ENCODE measurements around the gene PCED1B.

The PCED1B gene

GRCh38 chr12:47067771-47068431, 11.5 kb upstream of the PCED1B start:
- DNase-seq (ENCODE audit: low read depth) = no peak

DNA sequence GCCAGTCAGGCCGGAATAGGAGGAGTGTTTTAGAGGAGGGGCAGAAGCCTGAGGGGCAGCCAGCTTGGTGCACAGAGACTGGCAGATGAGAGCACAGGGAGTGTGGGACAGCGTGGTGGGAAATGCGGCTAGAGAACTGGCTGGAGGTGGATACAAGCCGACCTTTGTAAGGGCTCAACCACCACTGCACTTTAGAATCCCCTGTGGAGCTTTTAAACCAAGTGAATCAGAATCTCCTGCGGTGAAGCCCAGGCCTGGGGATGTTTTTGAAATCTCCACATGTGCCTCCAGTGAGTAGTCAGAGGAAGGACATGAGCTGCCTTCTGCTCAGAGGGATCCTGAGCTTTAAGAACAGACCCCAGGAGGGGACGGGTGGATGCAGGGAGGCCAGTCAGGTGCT, 10.9 kb upstream of the PCED1B start:
- DNase-seq (ENCODE audit: low read depth) = no peak

DNA sequence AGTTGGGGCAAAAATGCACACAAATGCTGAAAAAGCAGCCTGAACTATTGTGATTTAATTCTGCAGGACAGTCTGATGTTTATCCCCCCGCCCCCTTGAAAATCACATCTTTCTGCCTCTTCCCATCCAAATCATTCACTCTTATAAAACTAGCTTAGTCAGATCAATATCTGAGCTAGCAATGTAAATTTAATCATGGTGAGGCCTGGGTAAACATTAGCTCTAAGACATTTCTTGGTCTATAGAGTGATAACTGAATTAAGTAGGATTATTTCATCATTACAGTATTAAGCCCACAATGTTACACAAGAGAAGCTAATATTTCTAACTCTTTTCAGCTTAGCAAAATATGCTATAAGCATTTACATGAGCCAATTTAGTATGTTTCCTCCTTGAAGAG, 9.1 kb upstream of the PCED1B start:
- DNase-seq (ENCODE audit: low read depth) = no peak

GRCh38 chr12:47071241-47071852, 8.1 kb upstream of the PCED1B start:
- DNase-seq (ENCODE audit: low read depth) = no peak

DNA sequence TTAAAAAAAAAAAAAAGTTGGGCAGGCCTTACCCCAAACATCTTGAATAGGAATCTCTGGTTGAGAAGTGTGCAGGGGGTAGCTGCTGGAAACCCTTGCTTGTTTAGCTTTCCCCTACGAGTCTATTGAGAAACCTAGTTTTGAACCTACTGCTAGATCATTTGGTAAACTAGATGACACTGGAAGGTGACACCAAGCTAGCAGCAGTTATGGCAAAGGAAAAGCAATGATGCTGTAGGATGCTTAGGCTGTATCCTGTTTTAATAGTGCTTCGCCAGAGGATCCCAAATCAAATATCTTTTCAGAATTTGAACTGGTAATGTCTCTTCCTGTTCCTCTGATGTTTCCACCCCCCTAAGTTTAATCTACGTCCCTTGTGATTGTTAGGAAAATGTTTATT, 5.5 kb upstream of the PCED1B start:
- DNase-seq (ENCODE audit: low read depth) = no peak

GRCh38 chr12:47074757-47075156, 4.7 kb upstream of the PCED1B start:
- no peak for DNase-seq (ENCODE audit: low read depth)

GRCh38 chr12:47075192-47076084, 4.0 kb upstream of the PCED1B start:
- DNase-seq (ENCODE audit: low read depth) = no peak

DNA sequence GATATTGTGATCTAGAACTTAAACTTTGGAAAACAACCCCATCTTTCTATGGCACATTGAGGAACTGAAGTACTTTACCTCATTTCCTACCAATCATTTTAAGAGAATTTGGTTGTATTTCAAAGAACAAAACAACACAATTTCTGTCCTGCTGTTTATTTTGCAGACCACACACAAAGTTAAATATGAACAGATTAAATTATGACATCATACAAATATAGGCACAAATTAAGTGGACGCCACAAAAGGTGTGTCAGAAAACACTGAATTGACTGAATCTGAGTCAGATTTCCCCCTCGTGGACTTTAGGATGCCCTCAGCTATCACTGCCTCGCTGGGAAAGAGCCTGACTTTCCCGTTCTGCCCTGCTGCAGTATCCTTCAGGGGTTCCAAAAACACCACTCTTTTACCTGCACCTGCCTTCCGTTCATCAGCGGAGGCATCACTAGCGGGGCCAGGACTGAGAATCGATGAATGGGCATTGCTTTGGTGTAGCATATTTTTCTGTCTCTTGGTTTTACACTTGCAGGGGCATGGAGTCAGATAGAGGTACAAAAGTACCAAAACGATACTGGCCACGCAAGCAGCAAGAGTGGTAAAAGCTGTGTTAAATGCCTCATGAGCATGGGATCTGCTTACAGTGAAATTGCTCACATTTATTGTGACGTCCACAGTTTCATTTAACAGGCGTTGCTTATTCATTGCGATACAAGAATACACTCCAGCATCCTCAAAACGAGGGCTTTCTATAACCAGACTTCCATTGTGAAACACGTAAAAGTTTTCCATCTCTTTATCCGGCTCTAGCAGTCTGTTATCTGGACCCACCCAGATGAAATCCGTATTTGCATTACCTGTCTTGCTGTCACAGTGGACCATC, 2.0 kb upstream of the PCED1B start:
- no peak for DNase-seq (ENCODE audit: low read depth)

DNA sequence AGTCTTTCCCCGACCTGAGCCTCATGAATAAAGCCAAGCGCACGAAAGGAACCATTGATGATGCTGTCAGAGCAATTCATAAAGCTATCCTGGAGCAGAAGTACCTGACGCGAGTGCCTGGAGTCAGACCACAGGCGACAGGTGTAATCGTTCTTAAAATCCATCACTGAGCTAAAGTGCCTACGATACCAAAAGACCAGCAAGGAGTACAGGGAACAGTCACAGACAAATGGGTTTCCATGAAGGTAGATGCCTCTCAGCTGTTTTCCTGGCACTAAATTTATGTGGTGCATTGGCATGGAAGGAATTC, 1.4 kb upstream of the PCED1B start:
- DNase-seq (ENCODE audit: low read depth) = no peak

DNA sequence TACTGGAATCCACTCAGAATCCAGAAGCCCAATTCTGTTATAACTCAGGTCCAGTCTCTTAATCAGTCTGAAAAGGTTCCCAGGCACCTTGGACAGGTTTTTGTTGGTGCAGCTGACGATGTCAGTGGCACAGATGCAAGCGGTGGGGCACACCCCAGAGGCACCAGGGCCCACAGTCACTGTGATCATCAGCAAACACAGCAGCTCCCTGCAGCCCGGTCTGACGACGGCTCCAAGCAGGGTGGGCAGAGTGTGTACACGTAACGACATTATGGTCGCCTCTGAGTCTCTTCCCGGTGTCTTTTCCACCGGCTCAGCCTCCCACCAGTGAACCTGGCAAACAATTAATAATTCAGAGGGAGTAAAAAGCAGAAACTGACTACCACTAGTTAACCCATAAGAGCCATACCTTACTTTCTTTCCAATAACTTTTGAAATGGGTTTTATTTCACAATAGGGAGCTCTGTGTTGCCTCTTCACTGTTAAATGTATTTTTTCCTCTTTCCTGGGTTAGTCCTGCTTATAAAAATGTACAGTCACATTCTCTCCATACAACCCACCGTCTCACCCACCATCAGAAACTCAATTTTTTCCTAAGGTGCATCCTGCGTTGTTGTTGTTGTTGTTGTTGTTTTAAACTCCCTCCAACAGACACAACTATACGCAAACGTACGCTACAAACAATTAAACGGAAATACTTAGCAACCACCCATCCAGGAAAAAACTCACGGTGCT, 521 bp upstream of the PCED1B start:
- DNase-seq (ENCODE audit: low read depth) = no peak

GRCh38 chr12:47079981-47080724, 732 bp downstream of the PCED1B start:
- DNase-seq (ENCODE audit: low read depth) = peak; percentile 16

GRCh38 chr12:47080725-47081502, 1.5 kb downstream of the PCED1B start:
- peak; percentile 37 for DNase-seq (ENCODE audit: low read depth)

- no peak for DNase-seq (ENCODE audit: low read depth)
Observed at GRCh38 chr12:47082283-47082682, 2.9 kb downstream of the PCED1B start.

- no peak for DNase-seq (ENCODE audit: low read depth)
Observed at GRCh38 chr12:47082796-47083621, 3.6 kb downstream of the PCED1B start.

- no peak for DNase-seq (ENCODE audit: low read depth)
Observed at GRCh38 chr12:47084172-47084571, 4.8 kb downstream of the PCED1B start.

- DNase-seq (ENCODE audit: low read depth) = no peak
Observed at GRCh38 chr12:47085815-47086252, 6.4 kb downstream of the PCED1B start.

GRCh38 chr12:47087088-47087688, 7.8 kb downstream of the PCED1B start:
- DNase-seq (ENCODE audit: low read depth) = no peak

Measured in stimulated activated CD8-positive, alpha-beta memory T cell treated with anti-CD3 and anti-CD28 coated beads, Interleukin-7, amount 100 ng/mL, for 24 hours (primary cell).